Fibroblast of mammary gland (primary cell): ENCODE results near the gene EYA2.

Experiments used
- DNase-seq: peaks from one replicate; pipeline ENCODE4 v3.0.0-alpha.2; 2010; ENCODE audit warnings: low read depth
- H3K4me3 ChIP-seq: 2 replicates; pipeline ENCODE4 v1.5.1; 2011; ENCODE audit warnings: low read depth, mild to moderate bottlenecking, low read length, moderate library complexity; ENCODE audit not compliant: control insufficient read depth
- TF ChIP-seq, protein P1 (sequence below): conservative IDR thresholded peaks from 2 replicates; pipeline ENCODE4 v1.5.1; 2011; ENCODE audit warnings: low read depth, low read length, inconsistent platforms; ENCODE audit not compliant: control insufficient read depth, insufficient read depth

Gene EYA2

DNA sequence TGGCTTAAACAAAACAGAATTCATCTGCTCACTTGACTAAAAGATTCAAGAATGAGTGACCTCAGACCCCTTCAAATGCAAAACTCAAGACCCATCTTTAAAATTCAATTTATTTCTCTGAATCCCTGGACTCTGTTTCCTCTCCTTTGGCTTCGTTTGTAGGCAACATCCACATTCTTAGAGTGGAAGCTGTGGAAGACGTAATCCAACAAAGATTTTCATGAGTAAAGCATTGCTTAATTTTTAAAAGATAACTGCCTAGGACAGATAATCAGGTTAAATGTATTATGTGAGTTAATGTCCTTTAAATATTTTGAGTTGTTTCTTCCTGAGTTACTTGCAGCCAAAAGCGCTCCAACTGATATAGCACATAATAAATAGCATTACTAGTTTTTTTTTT lies 297.3 kb downstream of the EYA2 start:
- DNase-seq: no peak
- no peak overlapping the region for H3K4me3 ChIP-seq
- TF ChIP-seq, protein P1, sequence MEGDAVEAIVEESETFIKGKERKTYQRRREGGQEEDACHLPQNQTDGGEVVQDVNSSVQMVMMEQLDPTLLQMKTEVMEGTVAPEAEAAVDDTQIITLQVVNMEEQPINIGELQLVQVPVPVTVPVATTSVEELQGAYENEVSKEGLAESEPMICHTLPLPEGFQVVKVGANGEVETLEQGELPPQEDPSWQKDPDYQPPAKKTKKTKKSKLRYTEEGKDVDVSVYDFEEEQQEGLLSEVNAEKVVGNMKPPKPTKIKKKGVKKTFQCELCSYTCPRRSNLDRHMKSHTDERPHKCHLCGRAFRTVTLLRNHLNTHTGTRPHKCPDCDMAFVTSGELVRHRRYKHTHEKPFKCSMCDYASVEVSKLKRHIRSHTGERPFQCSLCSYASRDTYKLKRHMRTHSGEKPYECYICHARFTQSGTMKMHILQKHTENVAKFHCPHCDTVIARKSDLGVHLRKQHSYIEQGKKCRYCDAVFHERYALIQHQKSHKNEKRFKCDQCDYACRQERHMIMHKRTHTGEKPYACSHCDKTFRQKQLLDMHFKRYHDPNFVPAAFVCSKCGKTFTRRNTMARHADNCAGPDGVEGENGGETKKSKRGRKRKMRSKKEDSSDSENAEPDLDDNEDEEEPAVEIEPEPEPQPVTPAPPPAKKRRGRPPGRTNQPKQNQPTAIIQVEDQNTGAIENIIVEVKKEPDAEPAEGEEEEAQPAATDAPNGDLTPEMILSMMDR: no peak

DNA sequence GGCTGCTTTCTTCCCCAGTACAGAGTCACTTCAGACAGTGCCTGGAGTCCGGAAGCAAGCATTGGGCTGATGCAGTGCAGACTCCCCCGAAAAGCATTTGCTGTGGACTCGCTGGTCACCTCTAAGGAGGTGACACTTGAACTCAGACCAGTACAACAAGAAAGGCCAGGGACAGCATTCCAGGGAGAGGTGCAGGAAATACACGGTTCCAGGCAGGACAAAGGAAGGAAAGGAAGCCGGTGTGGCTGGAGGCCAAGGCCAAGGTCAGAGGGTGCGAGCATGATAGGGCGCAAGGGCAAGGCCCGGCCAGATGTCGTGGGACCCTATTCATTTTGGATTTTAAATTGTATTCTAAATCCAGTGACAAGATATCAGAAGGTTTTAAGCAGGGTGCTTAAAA lies 300.9 kb downstream of the EYA2 start:
- TF ChIP-seq, protein P1: no peak
- H3K4me3 ChIP-seq: no peak overlapping the region
- no peak for DNase-seq

DNA sequence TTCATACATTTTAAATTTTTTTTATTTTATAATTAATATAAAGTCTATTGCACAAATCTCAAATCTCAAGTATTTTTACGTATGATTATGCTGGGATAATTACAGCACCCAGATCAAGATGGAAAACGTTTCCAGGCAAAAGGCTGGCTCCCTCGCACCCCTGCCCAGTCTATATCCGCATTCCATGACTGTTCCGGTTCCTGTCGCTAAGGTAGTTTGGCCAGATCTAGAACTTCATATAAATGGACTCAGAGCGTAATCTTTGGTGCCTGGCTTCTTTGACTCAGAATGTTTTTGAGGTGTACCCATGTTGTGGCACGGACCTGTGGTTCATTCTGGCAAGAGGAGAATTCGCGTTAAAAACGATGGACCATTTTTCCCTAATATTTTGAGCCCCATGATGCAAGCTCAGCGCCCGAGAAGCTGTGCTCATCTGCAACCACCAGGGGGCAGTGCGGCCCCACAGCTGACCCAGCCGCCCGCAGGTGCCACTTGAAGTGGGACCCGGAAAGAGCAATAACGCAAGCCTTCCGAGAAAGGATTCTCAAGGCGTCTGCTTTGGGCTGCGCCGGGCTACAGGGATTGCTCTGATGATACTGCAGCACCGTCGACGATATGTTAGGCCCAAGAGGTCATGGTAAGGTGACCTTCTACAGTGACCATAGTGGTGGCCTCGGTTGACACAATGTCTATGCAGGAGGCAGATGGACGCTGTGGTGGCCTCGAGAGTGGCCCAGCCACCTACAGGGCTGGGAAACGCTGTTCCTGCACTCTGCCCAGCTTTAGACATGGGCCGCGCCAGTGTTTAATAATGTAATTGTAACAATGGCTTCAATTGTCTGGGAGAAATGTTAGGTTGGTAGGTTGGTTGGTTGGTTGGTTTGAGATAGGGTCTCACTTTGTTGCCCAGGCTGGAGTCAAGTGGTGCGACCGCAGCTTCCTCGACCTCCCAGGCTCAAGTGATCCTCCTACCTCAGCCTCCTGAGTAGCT lies 301.7 kb downstream of the EYA2 start:
- TF ChIP-seq, protein P1: peak; percentile 89
- peak; percentile 61 for DNase-seq
- no peak overlapping the region for H3K4me3 ChIP-seq

DNA sequence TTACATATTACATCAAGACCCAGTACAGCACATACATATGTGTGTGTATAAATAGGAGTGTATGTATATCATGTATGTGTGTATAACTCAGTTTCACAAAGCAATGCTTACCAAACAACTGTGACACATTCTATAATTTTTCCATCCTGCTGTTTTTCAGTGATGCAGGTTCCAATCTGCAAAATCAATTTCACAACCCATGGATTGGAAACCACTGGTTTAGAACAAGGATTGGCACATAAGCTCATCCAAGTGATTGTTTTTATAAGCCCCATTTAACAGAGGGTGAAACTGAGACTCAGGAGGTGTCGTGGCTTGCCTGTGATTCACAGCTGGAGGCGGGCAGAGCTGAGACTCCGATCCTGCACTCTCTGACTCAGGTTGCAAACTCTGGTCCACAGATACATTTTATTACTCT lies 303.6 kb downstream of the EYA2 start:
- TF ChIP-seq, protein P1: no peak
- peak; percentile 45 for DNase-seq
- H3K4me3 ChIP-seq: no peak overlapping the region

DNA sequence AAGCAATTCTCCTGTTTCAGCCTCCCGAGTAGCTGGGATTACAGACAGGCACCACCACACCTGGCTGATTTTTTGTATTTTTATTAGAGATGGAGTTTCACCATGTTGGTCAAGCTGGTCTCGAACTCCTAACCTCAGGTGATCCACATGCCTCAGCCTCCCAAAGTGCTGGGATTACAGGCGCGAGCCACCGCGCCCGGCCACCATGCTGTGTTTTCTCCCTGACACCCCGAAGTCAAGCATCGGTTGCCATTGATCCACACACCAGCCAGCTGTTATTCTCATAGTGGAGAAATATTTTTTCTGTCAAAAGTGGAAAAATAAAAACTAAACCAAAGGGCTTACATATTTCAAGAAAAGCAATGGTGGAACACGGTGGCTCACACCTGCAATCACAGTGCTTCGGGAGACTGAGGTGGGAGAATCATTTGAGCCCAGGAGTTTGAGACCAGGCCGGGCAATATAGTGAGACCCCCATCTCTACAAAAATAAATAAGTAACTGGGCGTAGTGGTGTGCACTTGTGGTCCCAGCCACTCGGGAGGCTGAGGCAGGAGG lies 304.4 kb downstream of the EYA2 start:
- DNase-seq: no peak
- no peak overlapping the region for H3K4me3 ChIP-seq
- TF ChIP-seq, protein P1: no peak

DNA sequence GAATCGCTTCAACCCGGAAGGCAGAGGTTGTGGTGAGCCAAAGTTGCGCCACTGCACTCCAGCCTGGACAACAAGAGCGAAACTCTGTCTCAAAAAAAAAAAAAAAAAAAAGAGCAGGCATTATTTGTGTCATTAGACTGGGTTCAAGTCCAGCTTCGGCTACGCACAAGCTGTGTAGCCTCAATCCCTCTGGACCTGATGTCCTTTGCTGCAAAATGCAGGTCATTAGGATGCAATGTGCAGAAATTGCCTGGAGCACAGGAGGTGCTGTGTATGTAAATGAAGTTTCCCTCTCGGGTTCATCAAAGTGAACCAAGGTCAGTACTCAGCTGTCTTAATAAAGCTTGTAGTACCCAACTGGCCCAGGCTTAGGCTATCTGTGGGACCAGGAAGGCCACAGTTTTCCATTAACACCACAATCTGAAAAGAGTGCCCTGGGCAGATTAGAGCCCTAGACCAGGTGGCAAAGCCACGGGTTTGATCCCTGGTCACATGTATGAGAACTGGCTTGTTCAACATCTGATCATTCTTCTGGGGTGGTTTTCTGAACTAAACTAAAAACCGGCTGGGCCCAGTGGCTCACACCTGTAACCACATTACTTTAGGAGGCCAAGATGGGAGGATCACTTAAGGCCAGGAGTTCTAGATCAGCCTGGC lies 306.6 kb downstream of the EYA2 start:
- DNase-seq: no peak
- H3K4me3 ChIP-seq: no peak overlapping the region
- TF ChIP-seq, protein P1: no peak
